ENCODE data around the gene CAMLG. TPM values are rescaled to one million over a fixed set of nuclear protein-coding genes. Genes with fewer than 3 reads are reported as not detected.

Gene CAMLG
- total and polyA plus RNA-seq, 2 of the 13 experiments (the other 11 are each of a cell fraction or from before 2014, with no cell fraction given), result 14.2 to 19.8 TPM

GRCh38 chr5:134738133-134738962, at the start of gene CAMLG (continued):
- peak; percentile 88; the same call in 1 of the 2 replicates for TF ChIP-seq ZNF556 (CRISPR knock-in tag; IDR thresholded peaks at IDR 0.05; ENCODE audit: borderline replicate concordance)
- TF ChIP-seq SMYD3 (CRISPR knock-in tag; IDR thresholded peaks at IDR 0.05), result peak; percentile 93
- peak; percentile 85 for TF ChIP-seq PHF20 (CRISPR knock-in tag; IDR thresholded peaks at IDR 0.05)
- 0 out of 2 replicates have a peak, but pooled peaks have one; percentile 51 for TF ChIP-seq MEIS1 (CRISPR knock-in tag; IDR thresholded peaks at IDR 0.05; ENCODE audit: borderline replicate concordance)
- TF ChIP-seq KDM5B (CRISPR knock-in tag; IDR thresholded peaks at IDR 0.05; ENCODE audit: borderline replicate concordance), result peak; percentile 75; the same call in 1 of the 2 replicates
- no peak for TF ChIP-seq NCOA5 (CRISPR knock-in tag; IDR thresholded peaks at IDR 0.05)
- TF ChIP-seq SNAPC2 (CRISPR knock-in tag; IDR thresholded peaks at IDR 0.05), result peak; percentile 63; the same call in 1 of the 2 replicates
- TF ChIP-seq NFIC (IDR thresholded peaks at IDR 0.05; ENCODE audit: low read length), result no peak
- no peak; the same call in 1 of the 2 replicates for TF ChIP-seq ZBTB44 (CRISPR knock-in tag; IDR thresholded peaks at IDR 0.05)
- TF ChIP-seq ZNF687 (CRISPR knock-in tag; IDR thresholded peaks at IDR 0.05), result peak; percentile 98
- peak; percentile 97 for TF ChIP-seq KMT2B (CRISPR knock-in tag; IDR thresholded peaks at IDR 0.05)
- no peak for TF ChIP-seq GZF1 (CRISPR knock-in tag; IDR thresholded peaks at IDR 0.05)
- peak; percentile 96 for TF ChIP-seq BORCS8-MEF2B (CRISPR knock-in tag; IDR thresholded peaks at IDR 0.05)
- no peak for TF ChIP-seq NKX3-1 (CRISPR knock-in tag; IDR thresholded peaks at IDR 0.05)
- TF ChIP-seq RFXANK (CRISPR knock-in tag; IDR thresholded peaks at IDR 0.05), result no peak
- TF ChIP-seq IRF2 (CRISPR knock-in tag; IDR thresholded peaks at IDR 0.05), result peak; percentile 96
- peak; percentile 95 for TF ChIP-seq ZFP91 (CRISPR knock-in tag; IDR thresholded peaks at IDR 0.05; ENCODE audit: borderline replicate concordance)
- peak; percentile 66; the same call in 1 of the 2 replicates for TF ChIP-seq ZNF230 (CRISPR knock-in tag; IDR thresholded peaks at IDR 0.05)
- peak; percentile 81 for TF ChIP-seq RAD21 (CRISPR knock-in tag; IDR thresholded peaks at IDR 0.05)
- TF ChIP-seq ZSCAN20 (CRISPR knock-in tag; IDR thresholded peaks at IDR 0.05; ENCODE audit: borderline replicate concordance), result 0 out of 2 replicates have a peak, but pooled peaks have one; percentile 29
- peak; percentile 45; the same call in 1 of the 2 replicates for TF ChIP-seq NFYB (CRISPR knock-in tag; IDR thresholded peaks at IDR 0.05)
- TF ChIP-seq ELF1 (CRISPR knock-in tag; IDR thresholded peaks at IDR 0.05), result peak; percentile 74
- peak; percentile 78; the same call in 1 of the 2 replicates for TF ChIP-seq GFI1 (CRISPR knock-in tag; IDR thresholded peaks at IDR 0.05; ENCODE audit: borderline replicate concordance)
